COLO668 (cell line): Measurements from ENCODE around the gene BRI3BP.
"Not testable (repeated sequence)": the region's sequence is repeated elsewhere in the genome, so short reads cannot be mapped to it uniquely, and the experiment has no call there.

Source experiments
- DNase-seq: peaks from one replicate; lab custom pipeline; 2025; ENCODE audit not compliant: unreplicated experiment; lab: John Stamatoyannopoulos, UW

The BRI3BP gene

DNA sequence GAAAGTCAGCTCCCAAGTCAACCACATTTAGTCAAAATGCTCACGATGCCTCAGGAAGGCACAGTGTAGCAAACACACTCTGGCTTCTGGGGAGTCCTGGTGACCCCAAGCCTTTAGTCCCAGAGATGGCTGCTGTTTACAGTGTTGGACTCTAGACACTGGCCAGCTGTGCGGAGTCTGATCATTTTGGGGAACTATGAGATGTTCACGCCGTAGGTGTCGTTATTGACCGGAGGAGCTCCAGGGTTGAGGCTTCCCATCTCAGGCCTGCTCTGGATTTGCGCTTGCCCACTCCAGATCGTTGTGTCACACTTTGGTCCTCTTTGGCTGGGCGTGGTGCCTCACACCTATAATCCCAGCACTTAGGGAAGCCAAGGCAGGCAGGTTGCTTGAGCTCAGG lies 27.7 kb downstream of the BRI3BP start:
- no peak for DNase-seq

DNA sequence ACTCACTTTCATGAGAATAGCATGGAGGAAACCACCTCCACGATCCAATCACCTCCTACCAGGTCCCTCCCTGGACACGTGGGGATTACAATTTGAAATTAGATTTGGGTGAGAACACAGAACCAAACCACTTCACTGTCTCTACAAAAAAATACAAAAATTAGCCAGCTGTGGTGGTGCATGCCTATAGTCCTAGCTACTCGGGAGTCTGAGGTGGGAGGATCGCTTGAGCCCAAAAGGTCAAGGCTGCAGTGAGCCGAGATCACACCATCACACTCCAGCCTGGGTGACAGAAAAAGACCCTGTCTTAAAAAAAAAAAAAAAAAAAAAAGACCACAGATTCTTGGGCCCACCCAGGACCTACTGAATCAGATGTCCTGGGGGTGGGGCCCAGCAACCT lies 28.3 kb downstream of the BRI3BP start:
- DNase-seq, result no peak

DNA sequence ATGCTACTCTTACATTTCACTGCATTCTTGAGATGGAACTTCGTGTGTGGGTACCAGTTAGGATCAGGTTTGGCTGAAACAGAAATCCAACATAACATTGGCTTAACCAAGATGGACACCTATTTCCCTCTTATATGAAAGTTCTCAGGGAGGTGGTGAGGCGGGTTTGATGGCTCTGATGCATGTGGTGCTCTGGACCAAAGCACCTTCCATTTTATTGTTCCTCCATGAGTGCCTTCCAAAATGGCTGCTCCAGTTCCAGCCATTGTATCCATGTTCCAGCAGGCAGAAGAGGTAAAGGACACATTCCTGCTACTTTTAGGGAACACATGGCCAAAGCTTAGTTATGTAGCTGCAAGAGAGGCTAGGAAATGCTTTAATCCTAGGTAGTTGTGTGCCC lies 29.6 kb downstream of the BRI3BP start:
- DNase-seq, result no peak

DNA sequence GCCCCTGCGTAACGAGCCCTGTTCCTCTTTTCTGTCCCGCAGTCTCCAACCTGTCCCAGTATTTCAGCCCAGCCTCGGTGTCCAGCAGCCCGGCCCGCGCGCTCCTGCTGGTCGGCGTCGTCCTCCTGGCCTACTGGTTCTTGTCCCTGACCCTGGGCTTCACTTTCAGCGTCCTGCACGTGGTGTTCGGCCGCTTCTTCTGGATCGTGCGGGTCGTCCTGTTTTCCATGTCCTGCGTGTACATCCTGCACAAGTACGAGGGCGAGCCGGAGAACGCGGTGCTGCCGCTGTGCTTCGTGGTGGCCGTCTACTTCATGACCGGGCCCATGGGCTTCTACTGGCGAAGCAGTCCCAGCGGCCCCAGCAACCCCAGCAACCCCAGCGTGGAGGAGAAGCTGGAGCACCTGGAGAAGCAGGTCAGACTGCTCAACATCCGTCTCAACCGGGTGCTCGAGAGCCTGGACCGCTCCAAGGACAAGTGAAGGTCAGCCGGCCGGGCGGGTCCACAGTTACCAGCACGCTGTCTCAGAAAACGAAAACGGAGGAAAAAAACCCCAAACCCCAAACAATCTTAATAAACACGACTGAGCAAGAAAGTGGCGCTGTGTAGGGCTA lies 31.6 kb downstream of the BRI3BP start:
- DNase-seq, result no peak

DNA sequence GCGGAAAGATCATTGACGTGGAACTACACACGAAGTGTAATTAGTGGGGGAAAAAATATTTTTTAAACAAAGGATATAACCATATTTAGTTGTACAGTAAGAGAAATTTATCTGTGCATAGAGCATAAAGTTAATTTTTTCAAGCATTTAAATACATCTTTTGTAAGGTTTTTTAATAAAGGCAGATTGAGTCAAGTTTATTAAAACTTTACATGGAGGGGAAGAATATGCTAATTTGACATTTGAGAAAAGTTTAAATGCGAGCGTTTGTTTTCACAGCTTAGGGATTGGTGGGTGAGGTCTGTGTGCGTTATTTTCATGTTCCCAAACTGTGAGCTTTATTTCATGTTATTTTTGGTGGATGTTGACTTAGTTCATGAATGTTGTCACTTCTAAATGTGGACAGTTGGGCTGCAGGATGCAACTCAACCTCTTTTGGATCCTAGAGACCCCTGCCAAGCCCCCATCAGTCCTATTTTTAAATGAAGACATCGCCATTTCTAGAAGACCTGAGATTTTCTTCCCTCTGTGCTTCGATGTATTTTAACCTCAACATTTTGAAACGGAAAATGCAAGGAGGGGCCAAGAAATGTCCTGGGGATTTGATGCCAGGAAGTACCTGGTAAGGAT lies 32.3 kb downstream of the BRI3BP start:
- DNase-seq, result no peak

DNA sequence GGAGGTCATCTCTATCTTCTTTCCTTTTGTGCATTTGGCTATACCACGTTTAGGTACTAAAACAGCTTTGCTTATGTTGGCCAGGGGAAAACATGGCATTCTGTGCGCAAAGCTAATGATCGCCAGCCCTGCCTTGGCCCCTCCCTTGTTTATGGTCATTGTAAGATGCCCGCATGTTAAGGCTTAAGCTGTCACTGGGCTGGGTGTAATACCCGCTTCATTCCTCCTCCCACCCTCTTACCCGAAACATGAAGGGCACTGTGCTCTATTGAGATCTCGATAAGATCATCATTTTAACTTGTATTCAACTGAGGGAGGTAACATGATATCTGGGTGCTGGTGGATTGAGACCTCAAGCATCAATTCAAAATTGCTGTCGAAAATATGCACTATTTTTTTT lies 34.7 kb downstream of the BRI3BP start:
- no peak for DNase-seq

DNA sequence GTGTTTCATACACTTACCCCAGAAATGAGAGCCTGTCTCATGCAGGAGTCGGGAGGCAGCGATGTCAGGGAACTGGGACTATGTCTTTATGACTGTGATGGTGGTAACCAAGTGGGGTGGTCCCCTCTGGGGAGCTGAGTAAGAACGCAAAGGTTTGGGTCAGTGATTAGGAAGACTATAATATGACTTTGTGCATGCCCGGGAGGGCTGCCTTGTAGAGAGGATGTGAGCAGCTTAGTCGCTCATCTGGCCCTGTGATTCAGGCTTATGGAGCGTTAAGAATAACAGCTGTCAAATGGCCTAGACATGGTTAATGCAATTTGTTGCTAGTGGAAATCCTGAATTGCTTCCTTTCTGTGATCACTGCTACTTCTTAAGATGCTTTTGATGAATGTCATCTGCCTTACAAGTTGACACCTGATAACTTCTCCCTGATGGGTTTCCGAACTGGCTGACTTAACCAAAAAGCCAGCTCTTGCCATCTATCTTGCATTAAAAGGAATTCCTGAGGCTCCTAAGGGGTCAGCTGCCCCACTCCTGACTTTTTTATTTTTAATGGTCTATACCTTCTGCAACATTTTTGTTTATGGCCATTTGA lies 36.4 kb downstream of the BRI3BP start:
- no peak for DNase-seq

DNA sequence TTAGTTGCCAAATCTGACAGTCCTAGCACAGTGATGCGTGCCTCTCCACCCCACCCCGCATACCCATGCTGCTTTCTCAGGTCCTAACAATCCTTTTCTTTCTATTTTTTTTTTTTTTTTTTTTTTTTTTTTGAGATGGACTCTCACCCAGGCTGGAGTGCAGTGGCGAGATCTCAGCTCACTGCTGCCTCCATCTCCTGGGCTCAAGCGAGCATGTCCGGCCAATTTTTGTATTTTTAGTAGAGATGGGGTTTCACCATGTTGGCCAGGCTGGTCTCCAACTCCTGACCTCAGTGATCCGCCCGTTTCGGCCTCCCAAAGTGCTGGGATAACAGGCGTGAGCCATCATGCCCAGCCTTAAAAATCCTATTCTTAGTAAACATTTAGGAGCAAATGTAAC lies 38.0 kb downstream of the BRI3BP start:
- not testable (repeated sequence) for DNase-seq

DNA sequence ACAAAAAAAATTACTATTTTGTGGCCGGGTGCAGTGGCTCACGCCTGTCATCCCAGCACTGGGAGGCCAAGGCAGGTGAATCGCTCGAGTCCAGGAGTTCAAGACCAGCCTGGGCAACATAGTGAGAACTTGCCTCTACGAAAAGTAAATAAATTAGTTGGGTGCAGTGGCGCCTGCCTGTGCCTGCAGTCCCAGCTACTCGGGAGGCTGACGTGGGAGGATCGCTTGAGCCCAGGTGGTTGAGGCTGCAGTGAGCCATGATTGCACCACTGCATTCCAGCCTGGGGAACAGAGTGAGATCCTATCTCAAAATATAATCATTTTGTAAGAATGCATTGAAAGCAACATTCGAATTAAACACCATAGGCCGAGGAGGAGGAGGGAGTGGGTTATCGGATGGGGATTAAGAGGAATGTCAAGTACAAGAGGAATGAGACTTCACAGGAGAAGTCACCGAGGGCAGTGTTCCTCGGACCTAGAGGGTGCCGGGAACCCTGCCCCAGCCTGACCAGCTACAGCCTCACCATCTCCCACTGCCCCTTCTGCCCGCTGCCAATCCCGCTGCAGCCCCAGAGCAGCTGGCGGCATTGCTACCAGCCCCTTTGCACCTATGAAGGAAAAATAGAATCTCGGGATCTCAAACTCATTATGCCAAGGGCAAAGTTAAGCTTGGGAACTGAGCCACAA lies 39.2 kb downstream of the BRI3BP start:
- no peak for DNase-seq

DNA sequence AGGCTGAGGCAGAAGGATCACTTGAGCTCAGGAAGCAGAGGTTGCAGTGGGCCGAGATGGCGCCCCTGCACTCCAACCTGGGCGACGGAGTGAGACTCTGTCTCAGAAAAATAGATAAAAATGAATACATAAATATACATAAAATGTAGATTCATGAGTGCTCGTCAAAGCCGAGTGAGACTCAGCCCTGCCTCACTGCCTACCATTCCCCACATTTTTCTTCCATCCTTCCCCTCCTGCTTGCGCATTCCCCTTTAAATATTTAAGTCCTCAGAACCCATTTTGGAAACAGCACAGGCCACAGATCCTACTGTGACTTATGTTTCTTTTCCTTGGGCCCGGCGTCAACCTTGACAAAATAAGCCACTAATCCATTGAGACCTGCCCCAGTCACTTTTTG lies 39.8 kb downstream of the BRI3BP start:
- DNase-seq, result no peak

DNA sequence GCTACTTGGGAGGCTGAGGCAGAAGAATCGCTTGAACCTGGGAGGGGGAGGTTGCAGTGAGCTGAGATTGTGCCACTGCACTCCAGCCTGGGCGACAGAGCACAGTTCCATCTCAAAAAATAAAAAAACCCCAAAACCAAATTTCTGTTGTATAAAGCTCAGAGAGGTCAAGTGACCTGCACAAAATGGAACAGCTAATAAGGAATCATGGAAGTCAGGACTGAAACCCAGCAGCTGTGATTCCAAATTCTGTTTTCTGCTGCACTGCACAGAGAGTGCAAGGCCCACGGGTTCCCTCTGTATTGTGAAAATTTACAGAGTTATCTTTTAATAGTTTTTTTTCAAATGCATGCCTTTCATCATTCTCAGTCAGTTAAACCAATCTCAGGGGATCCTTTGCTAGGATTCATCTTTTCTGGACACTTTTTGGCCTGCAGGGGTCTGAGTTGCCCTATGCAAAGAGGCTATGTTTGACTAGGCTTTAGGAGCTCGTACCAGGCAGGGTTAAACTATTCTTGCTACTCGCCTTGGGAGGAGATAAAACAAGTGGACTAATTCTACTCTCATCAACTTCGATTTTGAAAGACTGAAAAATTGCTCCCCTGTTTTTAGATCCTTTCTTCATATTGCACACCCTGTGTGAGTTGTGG lies 45.7 kb downstream of the BRI3BP start:
- DNase-seq, result no peak

DNA sequence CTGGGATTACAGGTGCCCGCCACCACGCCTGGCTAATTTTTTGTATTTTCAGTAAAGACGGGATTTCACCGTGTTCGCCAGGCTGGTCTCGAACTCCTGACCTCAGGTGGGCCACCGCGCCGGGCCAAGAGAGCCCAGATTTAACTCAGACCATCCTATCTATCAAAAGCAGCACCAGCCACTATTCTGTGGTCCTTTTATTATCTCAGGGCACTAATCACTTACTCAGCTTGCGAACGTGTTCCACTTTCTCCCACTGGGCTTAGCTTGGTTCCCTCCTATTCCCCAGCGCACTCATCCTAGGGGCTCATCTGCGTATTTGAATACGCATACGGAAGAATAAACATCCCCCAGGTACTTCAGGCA lies 55.6 kb downstream of the BRI3BP start:
- DNase-seq, result no peak

DNA sequence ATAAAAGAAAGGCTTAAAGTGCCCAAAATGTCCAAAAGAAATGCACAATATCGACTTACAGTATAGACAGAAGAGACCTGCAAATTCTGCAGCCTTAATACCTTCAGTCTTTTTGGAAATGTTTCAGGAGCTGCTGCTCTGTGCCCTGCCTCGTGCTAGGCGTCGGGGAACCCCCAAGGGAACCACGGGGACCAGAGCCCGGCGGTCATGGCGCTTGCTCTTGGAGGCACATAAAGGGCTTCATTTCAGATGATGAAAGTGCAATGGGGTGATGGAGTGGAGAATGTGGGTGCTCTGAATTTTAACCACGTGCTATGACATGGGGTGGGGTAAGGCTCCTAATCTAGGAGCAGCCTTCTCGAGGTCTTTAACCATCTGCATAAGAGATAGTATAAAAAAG lies 57.0 kb downstream of the BRI3BP start:
- no peak for DNase-seq

DNA sequence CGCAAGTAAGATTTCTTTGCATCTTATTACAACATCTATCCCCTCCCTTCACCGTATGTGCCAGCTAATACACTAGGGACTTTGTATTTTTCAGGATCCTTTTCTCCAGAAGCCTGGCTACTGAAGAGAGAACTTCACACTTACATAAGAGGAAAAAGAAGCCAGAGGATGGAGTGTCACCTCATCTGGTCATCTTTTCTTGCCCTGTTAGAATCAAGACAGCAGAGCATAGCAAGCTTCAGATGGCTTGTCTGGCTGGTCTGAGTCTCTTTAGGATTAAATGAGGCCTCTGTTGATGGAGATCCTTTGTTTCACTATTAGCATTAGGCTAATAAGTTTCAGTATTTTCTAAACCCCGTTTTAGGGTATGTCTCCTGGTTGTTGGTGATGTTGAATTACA lies 57.4 kb downstream of the BRI3BP start:
- DNase-seq, result no peak

DNA sequence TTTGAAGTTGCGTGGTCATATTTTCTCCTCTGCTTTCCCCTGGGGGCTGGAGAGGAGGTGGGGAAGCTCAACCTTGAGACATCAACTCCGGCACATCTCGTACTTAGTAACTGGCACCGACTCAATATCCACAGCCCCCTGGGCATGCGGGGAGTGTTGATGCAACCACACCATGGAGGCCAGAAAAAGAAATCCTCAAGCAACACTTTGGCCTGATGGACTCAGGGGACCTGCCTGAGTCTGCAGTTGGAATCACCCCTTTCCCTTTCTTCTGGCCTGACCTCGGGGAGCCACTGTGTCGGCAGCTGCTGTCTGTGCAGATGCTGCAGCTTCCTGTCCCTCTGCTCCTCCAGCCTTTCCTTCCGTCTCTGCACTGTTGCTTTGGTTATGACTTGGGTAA lies 60.4 kb downstream of the BRI3BP start:
- no peak for DNase-seq

DNA sequence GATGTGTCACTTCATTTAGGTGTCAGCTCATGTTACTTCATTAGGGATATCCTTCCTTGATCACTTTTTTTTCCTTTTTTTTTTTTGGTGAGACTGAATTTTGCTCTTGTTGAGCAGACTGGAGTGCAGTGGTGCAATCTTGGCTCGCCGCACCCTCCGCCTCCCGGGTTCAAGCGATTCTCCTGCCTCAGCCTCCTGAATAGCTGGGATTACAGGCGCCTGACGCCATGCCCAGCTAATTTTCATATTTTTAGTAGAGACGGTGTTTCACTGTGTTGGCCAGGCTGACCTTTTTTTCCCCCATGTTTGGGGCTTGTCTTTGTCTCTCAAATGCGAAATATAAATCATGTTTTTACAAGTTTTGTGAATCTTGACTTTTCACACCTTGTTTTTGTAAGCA lies 62.1 kb downstream of the BRI3BP start:
- no peak for DNase-seq

DNA sequence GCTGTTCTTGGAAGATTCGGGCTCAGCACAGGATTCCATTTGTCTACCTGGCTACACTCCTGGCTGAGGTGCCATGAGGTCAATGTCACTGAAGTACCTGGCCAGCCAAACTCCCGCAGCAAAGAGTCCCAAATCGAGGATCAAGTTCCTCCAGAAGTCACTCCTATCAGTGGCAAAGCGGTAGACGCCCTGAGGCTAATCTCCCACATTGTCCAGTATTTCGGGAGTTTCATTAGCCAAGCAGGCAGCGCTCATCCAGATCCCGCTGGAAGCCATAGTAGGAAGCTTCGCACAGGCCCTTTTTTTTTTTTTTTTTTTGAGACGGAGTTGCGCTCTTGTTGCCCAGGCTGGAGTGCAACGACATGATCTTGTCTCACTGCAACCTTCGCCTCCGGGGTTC lies 62.9 kb downstream of the BRI3BP start:
- DNase-seq, result no peak

DNA sequence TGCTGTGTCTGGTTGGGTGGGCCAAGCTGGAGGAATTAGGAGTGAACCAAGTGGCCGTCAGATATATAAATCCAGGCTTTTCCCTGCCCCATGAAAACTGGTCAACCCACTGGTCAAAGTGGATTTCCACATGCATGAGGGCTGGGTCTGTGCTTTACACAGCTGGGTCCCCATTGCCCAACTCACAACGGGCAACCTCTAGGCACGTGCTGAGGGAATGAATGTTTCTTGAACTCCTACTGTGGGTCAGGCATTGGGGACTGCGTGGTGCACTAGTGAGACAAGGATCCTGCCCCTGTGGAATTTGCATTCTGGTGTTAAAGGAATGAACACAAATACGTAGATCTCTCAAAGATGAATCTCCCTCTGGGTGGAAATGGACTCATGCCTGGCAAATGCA lies 64.3 kb downstream of the BRI3BP start:
- no peak for DNase-seq

DNA sequence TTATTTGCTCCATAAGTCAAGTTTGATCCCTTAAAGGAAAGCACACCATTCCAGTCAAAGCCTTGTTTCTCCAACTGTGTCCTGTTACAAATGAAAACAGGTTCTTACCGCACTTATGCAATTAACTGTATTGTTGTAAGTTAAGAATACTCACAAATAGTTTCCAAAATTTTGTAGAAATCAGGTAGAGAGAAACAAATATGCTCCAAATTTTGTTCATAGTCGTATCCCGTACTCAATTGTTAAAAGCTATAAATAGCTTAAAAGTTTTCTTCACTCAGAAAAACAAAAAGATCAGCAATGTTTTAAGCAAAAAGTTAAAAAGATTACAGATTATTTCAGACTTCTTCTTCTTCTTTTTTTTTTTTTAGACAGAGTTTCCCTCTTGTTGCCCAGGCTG lies 67.8 kb downstream of the BRI3BP start:
- DNase-seq, result no peak

DNA sequence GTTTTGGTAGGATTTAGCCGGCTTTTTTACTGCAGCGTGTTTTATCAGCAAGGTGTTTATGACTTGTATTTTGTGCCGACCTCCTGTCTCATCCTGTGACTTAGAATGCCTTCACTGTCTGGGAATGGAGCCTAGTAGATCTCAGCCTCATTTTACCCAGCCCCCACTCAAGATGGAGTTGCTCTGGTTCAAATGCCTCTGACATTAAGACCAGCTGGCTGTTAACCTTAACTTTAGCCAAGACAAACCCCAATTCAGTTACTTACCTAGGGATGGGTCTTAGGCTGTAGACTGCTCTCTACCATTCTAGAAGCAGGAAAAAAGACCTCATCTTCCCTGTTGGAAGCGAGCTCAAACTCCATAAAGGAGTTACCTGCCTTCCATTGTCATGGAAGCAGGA lies 70.1 kb downstream of the BRI3BP start:
- not testable (repeated sequence) for DNase-seq

DNA sequence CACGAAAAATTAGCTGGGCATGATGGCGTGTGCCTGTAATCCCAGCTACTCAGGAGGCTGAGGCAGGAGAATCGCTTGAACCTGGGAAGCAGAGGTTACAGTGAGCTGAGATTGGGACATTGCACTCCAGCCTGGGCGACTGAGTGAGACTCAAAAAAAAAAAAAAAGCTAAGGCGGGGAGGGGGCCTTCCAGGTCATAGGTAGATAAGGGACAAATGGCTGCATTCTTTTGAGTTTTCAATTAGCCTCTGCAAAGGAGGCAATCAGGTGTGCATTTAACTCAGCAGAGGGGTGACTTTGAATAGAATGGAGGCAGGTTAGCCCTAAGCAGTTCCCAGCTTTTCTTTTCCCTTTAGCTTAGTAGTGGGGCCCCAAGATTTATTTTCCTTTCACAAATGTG lies 71.0 kb downstream of the BRI3BP start:
- no peak for DNase-seq
